GM18517 (cell line): ENCODE measurements around the gene PTPRN2.
"Not testable (repeated sequence)": the region's sequence is repeated elsewhere in the genome, so short reads cannot be mapped to it uniquely, and the experiment has no call there.

Experiments used
- ATAC-seq: cut with Tn5 transposase; IDR thresholded peaks from one replicate; pipeline ENCODE4 v1.9.1; 2021; ENCODE audit warnings: mild to moderate bottlenecking, moderate library complexity; ENCODE audit not compliant: unreplicated experiment

Gene PTPRN2

GRCh38 chr7:158391141-158391540 is 196.5 kb downstream of the PTPRN2 start:
- no peak for ATAC-seq

- ATAC-seq, result no peak
Measured at GRCh38 chr7:158390460-158390859, 197.2 kb downstream of the PTPRN2 start.

- ATAC-seq, result no peak
Measured at GRCh38 chr7:158389514-158390425, 197.9 kb downstream of the PTPRN2 start.

- ATAC-seq, result no peak
Measured at GRCh38 chr7:158388928-158389327, 198.7 kb downstream of the PTPRN2 start.

GRCh38 chr7:158388072-158388471 is 199.6 kb downstream of the PTPRN2 start:
- no peak for ATAC-seq

- ATAC-seq, result no peak
Measured at GRCh38 chr7:158387546-158387891, 200.1 kb downstream of the PTPRN2 start.

- no peak for ATAC-seq
Measured at GRCh38 chr7:158386866-158387545, 200.6 kb downstream of the PTPRN2 start.

GRCh38 chr7:158386355-158386618 is 201.3 kb downstream of the PTPRN2 start:
- ATAC-seq, result no peak

GRCh38 chr7:158385496-158386354 is 201.9 kb downstream of the PTPRN2 start:
- not testable (repeated sequence) for ATAC-seq

GRCh38 chr7:158384746-158385145 is 202.9 kb downstream of the PTPRN2 start:
- no peak for ATAC-seq

- no peak for ATAC-seq
Measured at GRCh38 chr7:158383665-158384064, 204.0 kb downstream of the PTPRN2 start.

GRCh38 chr7:158382363-158383254 is 205.0 kb downstream of the PTPRN2 start:
- no peak for ATAC-seq

GRCh38 chr7:158381956-158382355 is 205.7 kb downstream of the PTPRN2 start:
- no peak for ATAC-seq

GRCh38 chr7:158378978-158379377 is 208.6 kb downstream of the PTPRN2 start:
- ATAC-seq, result no peak

- ATAC-seq, result no peak
Measured at GRCh38 chr7:158377800-158378623, 209.6 kb downstream of the PTPRN2 start.

- not testable (repeated sequence) for ATAC-seq
Measured at GRCh38 chr7:158376839-158377186, 210.8 kb downstream of the PTPRN2 start.

GRCh38 chr7:158376146-158376838 is 211.3 kb downstream of the PTPRN2 start:
- not testable (repeated sequence) for ATAC-seq

GRCh38 chr7:158375034-158375433 is 212.6 kb downstream of the PTPRN2 start:
- no peak for ATAC-seq

- ATAC-seq, result no peak
Measured at GRCh38 chr7:158374586-158374985, 213.0 kb downstream of the PTPRN2 start.
